Measurements from ENCODE around the gene AOAH. TPM values are rescaled to one million over a fixed set of nuclear protein-coding genes. Genes with fewer than 3 reads are reported as not detected.
A peak's percentile ranks its signal among the peaks of the same experiment; 100 is the strongest.

AOAH gene
- total and polyA plus RNA-seq, 8 donors, result 1.6 to 35.8 (median 4.3) TPM; not detected in 1

DNA sequence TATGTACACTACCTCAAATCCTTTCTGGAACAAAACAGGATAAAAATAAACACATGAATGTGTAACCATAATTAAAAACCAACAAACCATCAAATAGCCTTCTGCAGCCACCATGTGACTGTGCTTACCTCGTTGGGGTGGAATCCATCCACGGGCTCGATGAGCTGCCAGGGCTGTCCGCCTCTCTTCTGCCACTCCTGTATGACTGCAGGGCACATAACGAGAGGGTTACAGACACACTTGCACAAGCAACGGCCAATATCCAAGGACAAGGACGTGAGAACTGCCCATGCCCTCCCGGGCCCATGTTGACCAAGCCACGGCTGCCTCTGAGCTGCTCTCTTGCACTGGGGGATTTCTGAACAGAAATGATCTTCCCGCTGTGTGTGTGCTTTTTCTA lies 202.4 kb downstream of the AOAH start:
- no peaks in the 10 kb centered on the region for H3K27me3 ChIP-seq
- intact Hi-C loops (cut with DNase I; ENCODE audit: low total_unique reads), result no loop called here
- no peaks in the 10 kb centered on the region for H3K36me3 ChIP-seq
- peaks cover 0 to under 1% (median 0%) of the 10 kb centered on the region in 4 donors for H3K4me1 ChIP-seq
- no peak overlapping the region for H3K27ac ChIP-seq
- WGBS, 5 donors, result 80 to 87% (median 84%) methylated on average over 10 of the region's 10 CpGs
- H3K4me3 ChIP-seq, result no peak overlapping the region
- H3K9me3 ChIP-seq, result no peaks in the 10 kb centered on the region
- TF ChIP-seq, protein P1, sequence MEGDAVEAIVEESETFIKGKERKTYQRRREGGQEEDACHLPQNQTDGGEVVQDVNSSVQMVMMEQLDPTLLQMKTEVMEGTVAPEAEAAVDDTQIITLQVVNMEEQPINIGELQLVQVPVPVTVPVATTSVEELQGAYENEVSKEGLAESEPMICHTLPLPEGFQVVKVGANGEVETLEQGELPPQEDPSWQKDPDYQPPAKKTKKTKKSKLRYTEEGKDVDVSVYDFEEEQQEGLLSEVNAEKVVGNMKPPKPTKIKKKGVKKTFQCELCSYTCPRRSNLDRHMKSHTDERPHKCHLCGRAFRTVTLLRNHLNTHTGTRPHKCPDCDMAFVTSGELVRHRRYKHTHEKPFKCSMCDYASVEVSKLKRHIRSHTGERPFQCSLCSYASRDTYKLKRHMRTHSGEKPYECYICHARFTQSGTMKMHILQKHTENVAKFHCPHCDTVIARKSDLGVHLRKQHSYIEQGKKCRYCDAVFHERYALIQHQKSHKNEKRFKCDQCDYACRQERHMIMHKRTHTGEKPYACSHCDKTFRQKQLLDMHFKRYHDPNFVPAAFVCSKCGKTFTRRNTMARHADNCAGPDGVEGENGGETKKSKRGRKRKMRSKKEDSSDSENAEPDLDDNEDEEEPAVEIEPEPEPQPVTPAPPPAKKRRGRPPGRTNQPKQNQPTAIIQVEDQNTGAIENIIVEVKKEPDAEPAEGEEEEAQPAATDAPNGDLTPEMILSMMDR (IDR thresholded peaks at IDR 0.05), result no peak
- no peak for TF ChIP-seq POLR2A (IDR thresholded peaks at IDR 0.05)
- TF ChIP-seq POLR2AphosphoS5 (IDR thresholded peaks at IDR 0.05), result no peak
- TF ChIP-seq EP300 (IDR thresholded peaks at IDR 0.05), result no peak
- no peak for DNase-seq

DNA sequence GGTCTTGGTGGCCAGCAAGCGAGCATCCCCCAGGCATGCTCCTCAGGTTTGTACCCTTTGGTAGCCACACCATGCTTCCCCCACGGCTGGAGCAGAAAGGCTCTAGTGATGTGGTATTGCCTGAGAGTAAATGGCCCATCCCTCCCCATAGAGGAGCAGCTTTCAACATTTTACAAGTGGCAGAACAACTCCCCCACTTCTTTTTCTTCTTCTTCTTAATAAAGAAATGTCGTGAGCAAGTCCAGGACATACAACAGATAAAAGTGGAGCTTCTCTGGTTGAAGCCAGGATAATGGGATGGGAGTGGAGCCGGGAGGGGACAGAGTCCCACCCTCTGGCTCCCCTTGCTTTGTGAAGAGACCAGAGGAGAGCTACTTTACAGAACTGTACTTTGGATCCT lies 203.2 kb downstream of the AOAH start:
- Histone ChIP-seq H3K27me3 (no peaks in the 10 kb centered on the region), H3K9me3 (no peaks in the 10 kb centered on the region), H3K27ac (no peak overlapping the region), H3K36me3 (no peaks in the 10 kb centered on the region), H3K4me3 (no peak overlapping the region), H3K4me1 (peaks cover 0 to 6% (median 0%) of the 10 kb centered on the region in 4 donors)
- TF ChIP-seq, protein P1 (IDR thresholded peaks at IDR 0.05), result no peak
- TF ChIP-seq EP300 (IDR thresholded peaks at IDR 0.05) (no peak), POLR2A (IDR thresholded peaks at IDR 0.05) (no peak), POLR2AphosphoS5 (IDR thresholded peaks at IDR 0.05) (no peak)
- intact Hi-C loops (cut with DNase I; ENCODE audit: low total_unique reads), result no loop called here
- DNase-seq, result no peak
- WGBS, 5 donors, result 75 to 91% (median 82%) methylated on average over 4 of the region's 4 CpGs

DNA sequence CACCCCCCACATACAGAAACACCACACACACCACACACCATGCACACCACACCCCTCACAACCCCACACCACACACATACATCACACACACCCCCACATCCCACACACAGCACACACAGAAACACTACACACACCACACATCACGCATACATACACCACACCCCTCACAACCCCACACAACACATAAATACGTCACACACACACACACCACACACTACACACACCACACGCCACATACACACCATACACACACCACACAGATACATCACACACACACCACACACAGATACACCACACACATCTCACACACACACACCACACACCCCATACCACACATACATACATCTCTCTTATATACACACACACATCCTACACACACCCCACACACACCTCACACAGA lies 208.4 kb downstream of the AOAH start:
- intact Hi-C loops (cut with DNase I; ENCODE audit: low total_unique reads), result no loop called here
- no peak overlapping the region for H3K4me3 ChIP-seq
- no peaks in the 10 kb centered on the region for H3K9me3 ChIP-seq
- 91 to 97% (median 95%) methylated on average over 3 of the region's 3 CpGs for WGBS, 5 donors
- peaks cover 0 to 5% (median 0%) of the 10 kb centered on the region in 4 donors for H3K36me3 ChIP-seq
- no peak overlapping the region for H3K27ac ChIP-seq
- TF ChIP-seq EP300 (IDR thresholded peaks at IDR 0.05) (no peak), POLR2AphosphoS5 (IDR thresholded peaks at IDR 0.05) (no peak), POLR2A (IDR thresholded peaks at IDR 0.05) (no peak)
- TF ChIP-seq, protein P1 (IDR thresholded peaks at IDR 0.05), result no peak
- DNase-seq, result no peak
- no peaks in the 10 kb centered on the region for H3K27me3 ChIP-seq
- peaks cover 0 to 6% (median 0%) of the 10 kb centered on the region in 4 donors for H3K4me1 ChIP-seq

DNA sequence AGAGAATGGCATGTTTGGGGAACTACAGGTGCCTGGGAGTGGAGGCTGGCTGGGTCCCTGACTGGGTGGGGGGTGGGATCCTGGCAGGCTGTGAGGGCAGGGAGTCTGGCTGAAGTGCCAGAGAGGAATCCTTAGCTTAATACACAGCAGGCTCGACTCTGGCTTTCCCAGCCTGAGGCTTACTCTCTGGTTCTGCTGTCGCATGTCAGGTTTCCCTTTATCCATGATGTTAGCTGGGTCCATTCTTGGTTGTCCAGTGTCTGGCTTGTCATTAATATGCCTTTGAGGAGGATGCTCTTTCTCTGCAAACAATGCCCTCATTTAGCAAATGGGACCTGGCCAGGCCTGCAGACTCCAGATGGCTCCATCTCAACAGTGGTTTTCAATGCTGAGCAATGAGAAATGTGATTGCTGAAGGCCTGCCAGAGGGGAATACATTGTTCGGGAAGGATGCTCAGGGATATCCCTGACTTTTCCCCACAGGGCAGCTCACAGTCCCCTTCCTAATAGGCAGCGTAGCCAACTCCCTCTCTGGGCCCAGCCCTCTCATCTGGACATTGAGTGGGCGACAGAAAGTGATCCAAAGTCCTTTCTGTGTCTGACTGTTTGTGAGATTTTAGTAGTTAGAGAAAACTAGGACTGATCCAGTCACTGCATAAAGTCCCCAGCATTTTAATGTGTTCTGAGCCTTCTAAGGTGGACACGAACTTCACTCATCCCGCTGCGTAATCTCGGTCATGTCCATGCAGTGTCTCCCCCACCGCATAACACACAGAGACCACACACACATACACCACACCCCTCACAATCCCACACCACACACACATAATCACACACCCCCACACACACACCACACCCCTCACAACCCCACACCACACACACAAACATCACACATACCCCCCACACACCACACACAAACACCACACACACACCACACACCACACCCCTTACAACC lies 209.7 kb downstream of the AOAH start:
- H3K27ac ChIP-seq, result no peak overlapping the region
- TF ChIP-seq, protein P1 (IDR thresholded peaks at IDR 0.05), result no peak
- no peak for TF ChIP-seq EP300 (IDR thresholded peaks at IDR 0.05)
- TF ChIP-seq POLR2AphosphoS5 (IDR thresholded peaks at IDR 0.05), result no peak
- TF ChIP-seq POLR2A (IDR thresholded peaks at IDR 0.05), result no peak
- DNase-seq, result peak in 1 of 2 donors; percentile 48
- peaks cover 0 to 6% (median 0%) of the 10 kb centered on the region in 4 donors for H3K4me1 ChIP-seq
- intact Hi-C loops (cut with DNase I; ENCODE audit: low total_unique reads), result no loop called here
- WGBS, 5 donors, result 85 to 95% (median 87%) methylated on average over 8 to 10 of the region's 10 CpGs
- no peaks in the 10 kb centered on the region for H3K27me3 ChIP-seq
- no peaks in the 10 kb centered on the region for H3K9me3 ChIP-seq
- peaks cover 0 to 5% (median 0%) of the 10 kb centered on the region in 4 donors for H3K36me3 ChIP-seq
- no peak overlapping the region for H3K4me3 ChIP-seq
